Stimulated activated CD4-positive, alpha-beta T cell treated with anti-CD3 and anti-CD28 coated beads, Interleukin-2, amount 100 ng/mL, for 4 hours (primary cell): ENCODE measurements around the gene TCP1.
"Not testable (repeated sequence)": the region's sequence is repeated elsewhere in the genome, so short reads cannot be mapped to it uniquely, and the experiment has no call there.

ENCODE experiments used
- DNase-seq: peaks from one replicate; pipeline ENCODE4 v3.0.0-alpha.2; 2020; ENCODE audit warnings: low read depth

Gene TCP1

DNA sequence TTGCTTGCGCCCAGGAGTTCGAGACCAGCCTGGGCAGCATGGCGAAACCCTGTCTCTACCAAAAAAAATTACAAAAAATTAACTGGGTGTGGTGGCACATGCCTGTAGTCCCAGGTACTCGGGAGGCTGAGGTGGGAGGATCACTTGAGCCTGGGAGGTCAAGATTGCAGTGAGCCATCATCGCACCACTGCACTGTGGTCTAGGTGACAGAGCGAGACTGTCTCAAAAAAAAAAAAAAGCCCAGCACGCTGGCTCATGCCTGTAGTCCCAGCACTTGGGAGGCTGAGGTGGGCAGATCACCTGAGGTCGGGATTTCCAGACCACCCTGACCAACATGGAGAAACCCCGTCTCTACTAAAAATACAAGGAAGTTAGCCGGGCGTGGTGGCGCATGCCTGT lies 56.0 kb downstream of the TCP1 start:
- not testable (repeated sequence) for DNase-seq

DNA sequence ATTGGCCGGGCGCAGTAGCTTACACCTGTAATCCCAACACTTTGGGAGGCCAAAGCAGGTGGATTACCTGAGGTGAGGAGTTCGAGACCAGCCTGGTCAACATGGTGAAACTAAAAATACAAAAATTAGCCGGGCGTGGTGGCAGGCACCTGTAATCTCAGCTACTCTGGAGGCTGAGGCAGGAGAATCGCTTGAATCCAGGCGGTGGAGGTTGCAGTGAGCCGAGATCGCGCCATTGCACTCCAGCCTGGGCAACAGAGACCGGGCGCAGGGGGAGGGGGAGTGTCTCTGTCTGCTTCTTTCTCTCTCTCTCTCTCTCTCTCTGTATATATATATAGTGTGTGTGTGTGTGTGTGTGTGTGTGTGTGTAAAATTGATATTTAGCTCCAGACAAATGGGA lies 56.9 kb downstream of the TCP1 start:
- not testable (repeated sequence) for DNase-seq

DNA sequence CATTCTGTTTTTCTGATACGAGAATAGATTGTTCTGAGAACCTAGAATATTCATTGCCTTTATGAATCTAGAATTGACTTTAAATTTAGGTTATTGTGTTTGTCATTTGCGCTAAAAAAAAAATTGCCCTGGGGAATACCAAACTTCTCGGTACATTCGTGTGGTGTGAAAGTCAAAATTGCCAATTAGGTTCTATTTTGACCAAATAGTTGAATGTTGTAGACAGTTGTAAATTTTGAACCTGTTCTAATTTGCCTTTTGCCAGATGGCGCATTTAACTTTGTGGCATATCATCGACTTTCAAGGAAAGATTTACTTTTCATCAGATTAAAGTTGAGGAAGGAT lies 59.1 kb downstream of the TCP1 start:
- no peak for DNase-seq

DNA sequence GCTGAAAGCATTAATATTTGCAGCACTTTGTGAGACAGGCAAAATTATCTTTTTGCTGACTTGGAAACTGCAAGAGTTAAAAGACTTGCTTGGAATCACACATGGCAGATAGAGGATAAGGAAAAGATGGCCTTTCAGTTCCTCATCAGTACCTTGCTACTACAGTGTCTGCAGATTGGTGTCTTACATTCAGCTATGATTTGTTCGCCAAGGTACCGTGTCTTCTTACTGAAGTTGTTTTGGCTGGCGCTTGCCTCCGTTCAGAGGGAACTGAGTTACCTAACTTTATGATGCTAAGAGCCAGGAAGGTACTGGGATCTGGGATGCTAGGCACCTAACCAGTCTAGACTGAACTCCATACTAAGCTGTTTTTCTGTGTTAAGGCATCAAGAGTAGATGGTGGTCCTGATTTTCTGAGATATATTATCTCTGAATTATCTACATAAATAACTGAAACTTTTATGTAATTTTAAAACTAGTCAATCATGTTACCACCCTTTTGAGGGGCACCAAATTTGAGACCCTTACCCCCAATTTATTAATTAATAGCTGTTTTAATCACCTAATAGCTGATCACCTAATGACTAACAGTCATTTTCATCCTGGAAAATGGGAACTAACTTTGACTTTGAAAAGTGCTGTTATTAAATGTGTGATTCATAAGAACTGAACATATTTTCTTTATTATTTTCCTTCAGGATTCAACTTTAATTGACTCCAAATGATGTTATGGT lies 59.6 kb downstream of the TCP1 start:
- no peak for DNase-seq

DNA sequence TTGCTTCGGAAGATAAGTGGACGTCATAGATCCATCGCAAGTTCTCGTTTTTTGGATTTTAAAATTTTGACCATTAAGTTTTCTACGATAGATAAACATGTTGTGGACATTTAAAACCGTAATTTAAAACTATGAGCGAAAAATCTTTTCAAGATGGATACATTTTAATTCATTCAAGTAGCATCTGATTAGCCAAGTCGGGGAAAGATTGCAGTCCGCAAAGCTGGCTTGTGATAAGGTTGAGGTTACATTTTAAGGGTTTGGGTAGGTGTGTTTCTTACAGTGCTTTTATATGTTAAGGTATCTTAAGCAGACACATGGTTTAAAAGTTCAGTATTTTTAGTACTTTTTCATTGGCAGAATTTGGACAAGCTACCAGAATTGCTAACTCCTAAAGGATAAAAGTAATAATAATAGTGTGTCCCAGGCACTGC lies 60.9 kb downstream of the TCP1 start:
- no peak for DNase-seq
